Measurements from ENCODE around the gene SOCS1. TPM values are rescaled to one million over a fixed set of nuclear protein-coding genes. Genes with fewer than 3 reads are reported as not detected.

Gene SOCS1
- total and polyA plus RNA-seq, 8 donors = 11.8 to 27.4 (median 21.1) TPM

DNA sequence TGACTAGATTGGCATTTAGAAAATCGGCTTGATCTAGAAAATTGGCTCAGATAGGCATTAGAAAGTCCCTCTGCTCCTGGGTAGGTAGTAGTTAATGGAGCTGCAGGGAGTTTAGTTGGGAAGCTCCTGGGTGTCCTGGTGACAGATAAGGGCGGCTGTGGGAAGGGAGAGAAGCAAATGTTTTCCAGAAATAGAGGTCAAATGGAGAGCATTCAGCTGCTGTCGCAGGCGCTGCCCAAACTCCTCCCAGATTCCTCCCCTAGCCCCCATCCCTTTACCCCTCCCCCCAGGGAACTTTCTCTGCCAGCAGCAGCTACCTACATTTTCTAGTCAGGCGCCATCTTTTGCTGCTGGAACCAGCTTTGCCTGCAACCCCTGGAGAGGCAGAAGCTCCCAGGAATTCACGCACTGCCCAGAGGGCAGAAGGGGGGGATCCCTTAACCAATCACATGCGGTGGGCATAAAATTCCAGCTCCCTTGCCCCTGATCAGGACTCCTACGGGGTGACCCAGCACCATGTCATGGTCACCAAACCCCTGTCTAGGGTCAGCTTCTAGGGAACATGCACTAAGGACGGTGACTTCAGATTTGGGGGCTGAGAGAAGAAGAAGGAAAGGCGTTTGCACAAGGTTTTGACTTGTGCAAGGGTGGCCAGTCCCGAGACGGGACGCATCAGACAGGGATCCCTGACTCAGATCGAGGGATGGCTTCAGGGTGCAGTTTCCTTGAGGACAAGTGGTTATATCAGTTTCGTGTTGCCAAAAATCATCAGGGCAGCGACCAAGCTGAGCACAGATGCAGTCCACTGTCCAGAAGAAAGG is 43.8 kb downstream of the SOCS1 start:
- intact Hi-C loops (cut with DNase I) = no loop called here
- DNase-seq (no peak), ATAC-seq (no peak)
- Histone ChIP-seq H3K4me1 (peaks cover 0 to 46% of the 10 kb centered on the region in 2 donors), H3K27me3 (peaks cover 0 to 26% of the 10 kb centered on the region in 2 donors), H3K4me3 (no peak overlapping the region), H3K9me3 (peaks cover 0 to 20% of the 10 kb centered on the region in 2 donors), H3K36me3 (no peaks in the 10 kb centered on the region), H3K27ac (no peak overlapping the region)
- TF ChIP-seq, protein P1, sequence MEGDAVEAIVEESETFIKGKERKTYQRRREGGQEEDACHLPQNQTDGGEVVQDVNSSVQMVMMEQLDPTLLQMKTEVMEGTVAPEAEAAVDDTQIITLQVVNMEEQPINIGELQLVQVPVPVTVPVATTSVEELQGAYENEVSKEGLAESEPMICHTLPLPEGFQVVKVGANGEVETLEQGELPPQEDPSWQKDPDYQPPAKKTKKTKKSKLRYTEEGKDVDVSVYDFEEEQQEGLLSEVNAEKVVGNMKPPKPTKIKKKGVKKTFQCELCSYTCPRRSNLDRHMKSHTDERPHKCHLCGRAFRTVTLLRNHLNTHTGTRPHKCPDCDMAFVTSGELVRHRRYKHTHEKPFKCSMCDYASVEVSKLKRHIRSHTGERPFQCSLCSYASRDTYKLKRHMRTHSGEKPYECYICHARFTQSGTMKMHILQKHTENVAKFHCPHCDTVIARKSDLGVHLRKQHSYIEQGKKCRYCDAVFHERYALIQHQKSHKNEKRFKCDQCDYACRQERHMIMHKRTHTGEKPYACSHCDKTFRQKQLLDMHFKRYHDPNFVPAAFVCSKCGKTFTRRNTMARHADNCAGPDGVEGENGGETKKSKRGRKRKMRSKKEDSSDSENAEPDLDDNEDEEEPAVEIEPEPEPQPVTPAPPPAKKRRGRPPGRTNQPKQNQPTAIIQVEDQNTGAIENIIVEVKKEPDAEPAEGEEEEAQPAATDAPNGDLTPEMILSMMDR (IDR thresholded peaks at IDR 0.05) = no peak

DNA sequence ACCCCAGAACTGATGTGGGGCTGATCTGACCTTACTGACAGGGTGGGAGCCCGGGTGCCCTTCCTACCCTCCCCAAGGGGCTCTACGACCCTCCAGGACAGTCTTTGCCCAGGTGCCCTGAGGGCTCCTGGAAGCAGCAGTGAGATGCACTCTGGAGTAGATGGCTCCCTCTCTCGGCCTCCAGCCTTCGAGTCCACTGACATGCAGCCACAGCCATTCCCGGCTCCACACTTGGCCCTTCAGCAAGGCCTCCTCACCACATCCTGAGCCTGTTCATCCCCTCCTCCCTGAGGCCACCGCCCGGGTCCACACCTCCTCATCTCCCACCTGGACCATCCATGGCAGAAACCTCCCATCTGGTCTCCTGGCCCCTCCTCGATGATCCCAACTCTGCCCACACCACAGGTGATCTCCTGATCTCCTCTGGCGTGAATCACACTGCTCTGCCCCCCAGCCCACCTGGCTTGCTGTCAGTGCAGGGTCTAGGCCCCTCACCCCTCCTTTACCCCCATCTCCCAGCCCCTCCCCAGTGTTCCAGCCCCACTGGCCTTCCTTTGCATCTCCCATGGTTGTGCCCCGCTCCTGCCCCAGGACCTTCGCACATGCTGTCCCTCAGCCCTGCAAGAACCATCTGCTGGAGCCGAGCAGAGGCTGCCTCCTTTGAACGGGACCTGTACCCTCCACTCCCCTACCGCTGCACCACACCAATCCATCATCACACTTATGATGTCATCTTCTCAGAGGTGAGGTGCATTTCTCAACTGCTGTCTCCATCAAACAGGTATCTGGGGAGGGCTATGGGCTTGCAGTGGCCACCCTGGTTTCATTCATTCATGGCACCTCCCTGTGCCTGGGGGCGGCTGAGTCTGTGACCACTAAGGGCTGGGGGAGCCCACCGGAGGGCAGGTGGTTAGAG is 44.7 kb downstream of the SOCS1 start:
- ATAC-seq = no peak
- intact Hi-C loops (cut with DNase I) = no loop called here

DNA sequence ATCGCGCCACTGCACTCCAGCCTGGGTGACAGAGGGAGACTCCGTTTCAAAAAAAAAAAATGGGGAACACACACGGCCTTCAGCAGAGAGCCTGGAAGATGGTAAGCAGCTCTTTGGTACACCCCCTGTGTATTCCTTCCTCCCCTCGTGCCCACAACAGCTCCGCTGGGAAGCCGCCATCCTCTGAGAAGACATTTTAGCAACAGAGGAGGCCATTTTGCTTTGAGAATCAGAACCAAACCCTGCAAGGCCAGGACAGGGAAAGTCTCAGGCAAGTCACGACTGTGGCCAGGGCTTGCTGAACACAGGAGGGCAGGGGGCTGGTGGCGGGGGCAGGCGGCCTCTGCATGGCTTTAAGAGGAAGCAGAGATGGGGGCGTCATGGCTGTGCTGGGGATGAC is 45.7 kb downstream of the SOCS1 start:
- no peak for ATAC-seq
- no peak for DNase-seq
- Histone ChIP-seq H3K27me3 (peaks cover 0 to 26% of the 10 kb centered on the region in 2 donors), H3K36me3 (no peaks in the 10 kb centered on the region), H3K4me1 (peaks cover 0 to 66% of the 10 kb centered on the region in 2 donors), H3K27ac (no peak overlapping the region), H3K4me3 (no peak overlapping the region), H3K9me3 (peaks cover 0 to 6% of the 10 kb centered on the region in 2 donors)
- TF ChIP-seq, protein P1 (IDR thresholded peaks at IDR 0.05) = no peak
- intact Hi-C loops (cut with DNase I) = no loop called here

More for the DNA sequence above, 44.7 kb downstream of the SOCS1 start:
- H3K4me3 ChIP-seq = no peak overlapping the region
- H3K27me3 ChIP-seq = peaks cover 0 to 26% of the 10 kb centered on the region in 2 donors
- H3K36me3 ChIP-seq = no peaks in the 10 kb centered on the region
- H3K9me3 ChIP-seq = peaks cover 0 to 14% of the 10 kb centered on the region in 2 donors
- no peak for DNase-seq
- H3K27ac ChIP-seq = no peak overlapping the region
- TF ChIP-seq, protein P1 (IDR thresholded peaks at IDR 0.05) = no peak
- H3K4me1 ChIP-seq = peaks cover 0 to 55% of the 10 kb centered on the region in 2 donors

DNA sequence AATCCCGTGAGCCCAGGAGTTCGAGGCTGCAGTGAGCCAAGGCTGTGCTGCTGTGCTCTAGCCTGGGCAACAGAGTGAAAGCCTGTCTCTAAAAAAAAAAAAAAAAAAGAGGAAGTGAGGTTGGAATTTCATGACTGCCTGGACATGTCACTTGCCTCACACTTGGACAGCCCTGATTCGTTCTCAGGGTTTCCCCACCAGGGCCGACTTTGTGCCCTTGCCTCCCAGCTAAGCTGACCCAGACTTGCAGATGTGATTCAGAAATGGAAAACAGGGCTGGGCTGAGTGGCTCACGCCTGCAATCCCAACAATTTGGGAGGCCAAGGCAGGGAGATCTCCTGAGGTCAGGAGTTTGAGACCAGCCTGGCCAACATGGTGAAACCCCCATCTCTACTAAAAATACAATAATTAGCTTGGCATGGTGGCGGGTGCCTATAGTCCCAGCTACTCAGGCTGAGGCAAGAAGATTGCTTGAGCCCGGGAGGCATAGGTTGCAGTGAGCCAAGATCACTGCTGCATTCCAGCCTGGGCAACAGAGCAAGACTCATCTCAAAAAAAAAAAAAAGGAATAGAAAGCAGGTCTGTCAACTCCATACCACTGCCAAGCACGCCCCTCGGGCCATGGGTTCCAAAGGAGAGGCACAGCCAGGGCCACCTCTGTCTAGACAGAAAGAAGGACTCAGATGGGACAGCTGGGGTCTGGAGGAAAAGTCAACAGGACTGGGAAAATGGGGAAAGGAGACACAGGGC is 46.9 kb downstream of the SOCS1 start:
- DNase-seq = peak in 1 of 4 donors; percentile 60
- intact Hi-C loops (cut with DNase I) = no loop called here
- peak; percentile 44 for ATAC-seq
- Histone ChIP-seq H3K4me1 (peaks cover 0 to 70% of the 10 kb centered on the region in 2 donors), H3K9me3 (peaks cover 0 to 6% of the 10 kb centered on the region in 2 donors), H3K27ac (peak overlapping the region in 1 of 2 donors; percentile 71), H3K27me3 (peaks cover 0 to 26% of the 10 kb centered on the region in 2 donors), H3K36me3 (no peaks in the 10 kb centered on the region), H3K4me3 (no peak overlapping the region)
- TF ChIP-seq, protein P1 (IDR thresholded peaks at IDR 0.05) = no peak

Measured in left lung (tissue), 10 donors.